Mucosa of descending colon (tissue), 3 donors: ENCODE results near the gene ARID1A. TPM values are rescaled to one million over a fixed set of nuclear protein-coding genes. Genes with fewer than 3 reads are reported as not detected.
"Not testable (repeated sequence)": the region's sequence is repeated elsewhere in the genome, so short reads cannot be mapped to it uniquely, and the experiment has no call there.

Experiments
- ATAC-seq: fragments of 200-7000 bp; cut with Tn5 transposase; one replicate; pipeline ENCODE4 v1.9.1; 2020; ENCODE audit warnings: mild to moderate bottlenecking, moderate library complexity
- DNase-seq, 3 donors: peaks; one replicate each; pipeline ENCODE4 v3.0.0-alpha.2; 2020
- H3K36me3 ChIP-seq: fragments of 200-600 bp; one replicate; pipeline ENCODE4 v1.8.0; 2021; ENCODE audit warnings: low read depth, mild to moderate bottlenecking
- H3K4me1 ChIP-seq: fragments of 200-600 bp; one replicate; pipeline ENCODE4 v1.8.0; 2021; ENCODE audit warnings: low read depth, mild to moderate bottlenecking
- H3K4me3 ChIP-seq: fragments of 200-600 bp; one replicate; pipeline ENCODE4 v1.8.0; 2021; ENCODE audit warnings: mild to moderate bottlenecking
- H3K9me3 ChIP-seq: fragments of 200-600 bp; one replicate; pipeline ENCODE4 v1.8.0; 2021; ENCODE audit warnings: mild to moderate bottlenecking
- intact Hi-C, 2 donors: fragments of 100-400 bp; cut with DNase I in 1 of 2; cut with micrococcal nuclease in 1 of 2; formaldehyde crosslinking; loops; one replicate each; pipeline versions ENCODE4 v1.11.0 to v1.11.1; 2022; cut with DNase I, micrococcal nuclease
- total RNA-seq, 3 donors: library from RNA; stranded (reverse); fragmentation: NEBNext Ultra II Directional in 2 of 3; extraction: Animal tissue kit (Norgen Biotek cat#: 25700) in 2 of 3; gene quantifications; one replicate each; pipeline versions ENCODE4 v1.2.1 to v1.2.4, GENCODE V29; 2021 to 2023
- TF ChIP-seq, protein P1 (sequence below): fragments of 200-600 bp; IDR thresholded peaks from one replicate; pipeline ENCODE4 v1.8.0; 2022; ENCODE audit warnings: antibody characterized with exemption, mild to moderate bottlenecking
- donor health status: DM: no; HTN: no; CAD: no; lungs with moderate emphysema.
- donor health status: DM: no; HTN: no; CAD: no.
- donor health status: DM: no; HTN: yes; CAD: no.

ARID1A gene
- total RNA-seq, 3 donors from 2014 or later = 59.9 to 81.2 (median 65.4) TPM

DNA sequence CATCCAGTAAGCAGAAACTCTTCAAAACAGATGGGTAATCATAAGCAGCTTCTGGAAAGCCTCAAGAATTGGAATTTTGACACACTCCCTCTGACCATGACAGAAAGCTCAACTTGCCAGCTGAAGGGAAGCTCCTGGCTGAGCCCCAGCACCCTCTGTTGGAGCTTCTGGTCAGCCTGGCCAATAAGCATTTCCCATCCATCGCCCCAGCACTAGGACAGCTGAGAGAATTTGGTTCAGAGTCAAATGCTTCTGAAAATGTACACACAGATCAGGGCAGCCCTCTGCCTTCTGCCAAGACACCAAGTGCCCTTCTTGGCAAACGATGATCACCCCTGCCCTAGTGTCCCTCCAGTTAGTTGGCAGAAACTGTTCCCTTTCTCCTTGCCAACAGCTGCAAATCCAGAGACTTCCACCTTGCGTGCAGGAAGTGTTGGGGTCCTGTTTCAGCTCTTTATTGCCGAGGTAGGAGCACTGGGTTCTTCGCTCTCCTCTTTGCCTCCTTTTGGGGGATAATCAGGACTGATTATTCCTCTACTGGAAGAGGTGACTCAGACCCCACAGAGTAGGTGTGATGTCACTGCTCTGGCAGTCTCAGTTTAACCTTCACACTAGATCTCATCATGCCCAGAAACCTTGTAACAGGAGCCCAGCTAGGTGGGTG is 103.8 kb downstream of the ARID1A start:
- TF ChIP-seq, protein P1, sequence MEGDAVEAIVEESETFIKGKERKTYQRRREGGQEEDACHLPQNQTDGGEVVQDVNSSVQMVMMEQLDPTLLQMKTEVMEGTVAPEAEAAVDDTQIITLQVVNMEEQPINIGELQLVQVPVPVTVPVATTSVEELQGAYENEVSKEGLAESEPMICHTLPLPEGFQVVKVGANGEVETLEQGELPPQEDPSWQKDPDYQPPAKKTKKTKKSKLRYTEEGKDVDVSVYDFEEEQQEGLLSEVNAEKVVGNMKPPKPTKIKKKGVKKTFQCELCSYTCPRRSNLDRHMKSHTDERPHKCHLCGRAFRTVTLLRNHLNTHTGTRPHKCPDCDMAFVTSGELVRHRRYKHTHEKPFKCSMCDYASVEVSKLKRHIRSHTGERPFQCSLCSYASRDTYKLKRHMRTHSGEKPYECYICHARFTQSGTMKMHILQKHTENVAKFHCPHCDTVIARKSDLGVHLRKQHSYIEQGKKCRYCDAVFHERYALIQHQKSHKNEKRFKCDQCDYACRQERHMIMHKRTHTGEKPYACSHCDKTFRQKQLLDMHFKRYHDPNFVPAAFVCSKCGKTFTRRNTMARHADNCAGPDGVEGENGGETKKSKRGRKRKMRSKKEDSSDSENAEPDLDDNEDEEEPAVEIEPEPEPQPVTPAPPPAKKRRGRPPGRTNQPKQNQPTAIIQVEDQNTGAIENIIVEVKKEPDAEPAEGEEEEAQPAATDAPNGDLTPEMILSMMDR = no peak
- Histone ChIP-seq H3K4me1 (peaks cover 8% of the 10 kb centered on the region), H3K36me3 (no peaks in the 10 kb centered on the region), H3K4me3 (no peak overlapping the region), H3K9me3 (no peaks in the 10 kb centered on the region)
- ATAC-seq (peak; percentile 66), DNase-seq (peak in 1 of 3 donors; percentile 30)
- intact Hi-C loops = no loop called here

DNA sequence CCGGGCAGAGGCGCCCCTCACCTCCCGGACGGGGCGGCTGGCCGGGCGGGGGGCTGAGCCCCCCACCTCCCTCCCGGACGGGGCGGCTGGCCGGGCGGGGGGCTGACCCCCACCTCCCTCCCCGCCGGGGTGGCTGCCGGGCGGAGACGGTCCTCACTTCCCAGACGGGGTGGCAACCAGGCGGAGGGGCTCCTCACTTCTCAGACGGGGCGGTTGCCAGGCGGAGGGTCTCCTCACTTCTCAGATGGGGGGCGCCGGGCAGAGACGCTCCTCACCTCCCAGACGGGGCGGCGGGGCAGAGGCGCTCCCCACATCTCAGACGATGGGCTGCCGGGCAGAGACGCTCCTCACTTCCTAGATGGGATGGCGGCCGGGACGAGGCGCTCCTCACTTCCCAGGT is 108.1 kb downstream of the ARID1A start:
- H3K9me3 ChIP-seq, H3K36me3 ChIP-seq, intact Hi-C loops, H3K4me1 ChIP-seq, ATAC-seq, H3K4me3 ChIP-seq: not testable (repeated sequence)
- peak in 1 of 3 donors; percentile 5 for DNase-seq

DNA sequence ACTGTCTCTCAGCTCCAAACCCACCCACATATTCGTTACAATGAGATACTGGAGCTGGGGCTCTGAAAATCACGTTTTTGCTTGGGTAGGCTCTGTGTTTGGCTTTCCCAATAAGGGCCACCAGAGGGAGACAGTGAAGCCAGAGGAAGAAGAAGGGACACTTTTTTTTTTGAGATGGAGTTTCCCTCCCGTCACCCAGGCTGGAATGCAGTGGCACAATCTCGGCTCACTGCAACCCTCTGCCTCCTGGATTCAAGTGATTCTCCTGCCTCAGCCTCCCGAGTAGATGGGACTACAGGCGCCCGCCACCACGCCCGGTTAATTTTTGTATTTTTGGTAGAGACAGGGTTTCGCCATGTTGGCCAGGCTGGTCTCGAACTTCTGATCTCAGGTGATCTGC is 114.3 kb downstream of the ARID1A start:
- ATAC-seq (peak; percentile 88), DNase-seq (peak in 2 of 3 donors; percentile 51 to 88)
- TF ChIP-seq, protein P1 = peak; percentile 50
- intact Hi-C loops, H3K9me3 ChIP-seq, H3K4me1 ChIP-seq, H3K36me3 ChIP-seq, H3K4me3 ChIP-seq: not testable (repeated sequence)

DNA sequence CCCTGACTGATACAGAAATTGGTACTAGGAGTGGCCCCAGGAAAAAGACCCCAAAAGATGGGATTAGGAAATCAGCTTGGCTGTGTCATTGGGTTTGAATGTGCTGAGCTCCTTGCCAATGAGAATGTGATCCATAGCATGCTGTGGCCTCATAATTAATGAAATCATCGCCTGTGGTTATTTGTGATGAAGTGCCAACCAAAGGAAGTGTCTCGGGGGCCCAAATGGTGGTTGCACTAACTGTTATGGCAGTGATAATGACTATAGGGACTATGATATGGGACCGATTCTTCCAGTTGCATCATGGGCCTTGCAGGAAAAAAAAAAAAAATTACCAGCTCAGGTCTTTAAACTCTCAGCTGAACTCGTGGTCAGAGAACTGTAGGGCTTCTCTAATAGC is 115.2 kb downstream of the ARID1A start:
- no peak overlapping the region for H3K4me3 ChIP-seq
- ATAC-seq (no peak), DNase-seq (no peak)
- H3K9me3 ChIP-seq = no peaks in the 10 kb centered on the region
- H3K4me1 ChIP-seq = no peaks in the 10 kb centered on the region
- intact Hi-C loops = no loop called here
- TF ChIP-seq, protein P1 = no peak
- no peaks in the 10 kb centered on the region for H3K36me3 ChIP-seq

DNA sequence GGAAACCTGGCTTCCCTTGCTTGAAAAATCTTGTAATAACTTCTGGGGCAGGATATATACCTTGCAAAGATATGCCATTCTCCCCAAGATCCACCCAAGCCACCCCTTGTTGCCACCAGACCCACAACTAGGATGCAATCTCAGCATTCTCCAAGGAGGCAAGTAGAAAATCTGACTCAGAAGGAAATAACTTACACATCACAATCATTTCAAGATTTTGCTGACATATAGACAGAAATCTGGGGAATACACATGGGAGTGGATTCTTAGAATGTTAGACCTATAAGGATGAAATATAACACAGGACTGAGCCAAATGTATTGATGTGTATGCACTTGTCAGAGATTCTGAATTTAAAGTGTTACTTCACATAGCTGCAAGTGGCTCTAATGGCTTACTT is 115.9 kb downstream of the ARID1A start:
- TF ChIP-seq, protein P1 = no peak
- H3K36me3 ChIP-seq = no peaks in the 10 kb centered on the region
- H3K4me3 ChIP-seq = no peak overlapping the region
- no peaks in the 10 kb centered on the region for H3K9me3 ChIP-seq
- DNase-seq = no peak
- ATAC-seq = no peak
- intact Hi-C loops = no loop called here
- no peaks in the 10 kb centered on the region for H3K4me1 ChIP-seq

DNA sequence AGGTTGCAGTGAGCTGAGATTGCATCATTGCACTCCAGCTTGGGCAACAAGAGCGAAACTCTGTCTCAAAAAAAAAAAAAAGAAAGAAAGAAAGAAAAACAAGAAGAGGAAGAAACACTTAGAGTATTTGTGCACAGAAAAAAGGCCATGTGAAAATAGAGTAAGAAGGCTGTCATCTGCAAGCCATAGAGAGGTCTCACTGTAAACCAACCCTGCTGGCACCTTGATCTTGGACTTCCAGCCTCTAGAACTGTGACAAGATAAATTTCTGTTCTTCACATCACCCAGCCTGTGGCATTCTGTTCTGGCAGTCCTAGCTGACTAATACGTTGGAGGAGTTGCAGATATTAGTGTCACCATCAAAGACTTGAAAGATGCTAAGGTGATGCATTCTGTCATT is 118.6 kb downstream of the ARID1A start:
- Histone ChIP-seq H3K4me3 (no peak overlapping the region), H3K4me1 (no peaks in the 10 kb centered on the region), H3K9me3 (no peaks in the 10 kb centered on the region), H3K36me3 (no peaks in the 10 kb centered on the region)
- intact Hi-C loops = no loop called here
- ATAC-seq (no peak), DNase-seq (no peak)
- TF ChIP-seq, protein P1 = no peak
